GM19324 (cell line): ENCODE measurements around the gene CDKN1C.

ENCODE experiments used
- ATAC-seq: cut with Tn5 transposase; IDR thresholded peaks from one replicate; pipeline ENCODE4 v1.9.1; 2021; ENCODE audit warnings: mild to moderate bottlenecking, moderate library complexity; ENCODE audit not compliant: unreplicated experiment, low FRiP score

The CDKN1C gene

GRCh38 chr11:2849994-2850770 lies 35.4 kb downstream of the CDKN1C start:
- ATAC-seq = no peak

GRCh38 chr11:2848497-2848896 lies 37.1 kb downstream of the CDKN1C start:
- ATAC-seq = no peak

GRCh38 chr11:2847561-2847960 lies 38.0 kb downstream of the CDKN1C start:
- ATAC-seq = no peak

GRCh38 chr11:2846470-2846869 lies 39.1 kb downstream of the CDKN1C start:
- ATAC-seq = no peak

GRCh38 chr11:2846056-2846455 lies 39.5 kb downstream of the CDKN1C start:
- no peak for ATAC-seq

- no peak for ATAC-seq
Observed at GRCh38 chr11:2844996-2845395, 40.6 kb downstream of the CDKN1C start.

- no peak for ATAC-seq
Observed at GRCh38 chr11:2844116-2844842, 41.3 kb downstream of the CDKN1C start.

GRCh38 chr11:2843551-2843950 lies 42.0 kb downstream of the CDKN1C start:
- ATAC-seq = no peak

- no peak for ATAC-seq
Observed at GRCh38 chr11:2842876-2843275, 42.7 kb downstream of the CDKN1C start.

- ATAC-seq = no peak
Observed at GRCh38 chr11:2841411-2842190, 44.0 kb downstream of the CDKN1C start.

GRCh38 chr11:2839395-2839943 lies 46.1 kb downstream of the CDKN1C start:
- ATAC-seq = no peak

GRCh38 chr11:2838676-2839294 lies 46.8 kb downstream of the CDKN1C start:
- ATAC-seq = no peak

- no peak for ATAC-seq
Observed at GRCh38 chr11:2838091-2838490, 47.5 kb downstream of the CDKN1C start.

GRCh38 chr11:2837651-2838050 lies 47.9 kb downstream of the CDKN1C start:
- ATAC-seq = no peak

- ATAC-seq = no peak
Observed at GRCh38 chr11:2837096-2837601, 48.4 kb downstream of the CDKN1C start.

- ATAC-seq = no peak
Observed at GRCh38 chr11:2836315-2837095, 49.1 kb downstream of the CDKN1C start.

GRCh38 chr11:2835751-2836150 lies 49.8 kb downstream of the CDKN1C start:
- no peak for ATAC-seq

- no peak for ATAC-seq
Observed at GRCh38 chr11:2835296-2835695, 50.3 kb downstream of the CDKN1C start.

- no peak for ATAC-seq
Observed at GRCh38 chr11:2834503-2835273, 50.9 kb downstream of the CDKN1C start.
